IPS-15b (cell line): ENCODE results near the gene CD300LG.

Experiments
- H3K27me3 ChIP-seq: one replicate; pipeline ENCODE4 v1.6.1; 2013; ENCODE audit warnings: low read length; ENCODE audit not compliant: control insufficient read depth, insufficient read depth
- H3K36me3 ChIP-seq: one replicate; pipeline ENCODE4 v1.6.1; 2013; ENCODE audit warnings: low read length; ENCODE audit not compliant: control insufficient read depth, insufficient read depth
- H3K4me1 ChIP-seq: one replicate; pipeline ENCODE4 v1.6.1; 2013; ENCODE audit warnings: mild to moderate bottlenecking, low read length; ENCODE audit not compliant: control insufficient read depth, insufficient read depth
- H3K4me3 ChIP-seq: one replicate; pipeline ENCODE4 v1.5.1; 2013; ENCODE audit warnings: low read depth, low read length
- H3K9ac ChIP-seq: one replicate; pipeline ENCODE4 v1.6.1; 2013; ENCODE audit warnings: low read depth, mild to moderate bottlenecking, low read length
- H3K9me3 ChIP-seq: one replicate; pipeline ENCODE4 v1.6.1; 2013; ENCODE audit warnings: mild to moderate bottlenecking, low read length; ENCODE audit not compliant: control insufficient read depth, insufficient read depth

The CD300LG gene

GRCh38 chr17:43905985-43906852 is 59.2 kb downstream of the CD300LG start:
- Histone ChIP-seq H3K4me3 (peak overlapping the region; percentile 85), H3K27me3 (peaks cover 56% of the 10 kb centered on the region), H3K4me1 (peaks cover 18% of the 10 kb centered on the region), H3K36me3 (no peaks in the 10 kb centered on the region), H3K9me3 (no peaks in the 10 kb centered on the region), H3K9ac (no peak overlapping the region)

GRCh38 chr17:43906951-43907424 is 60.0 kb downstream of the CD300LG start:
- Histone ChIP-seq H3K4me3 (peak overlapping the region; percentile 85), H3K9ac (no peak overlapping the region), H3K27me3 (peaks cover 48% of the 10 kb centered on the region), H3K36me3 (no peaks in the 10 kb centered on the region), H3K9me3 (no peaks in the 10 kb centered on the region), H3K4me1 (peaks cover 13% of the 10 kb centered on the region)

DNA sequence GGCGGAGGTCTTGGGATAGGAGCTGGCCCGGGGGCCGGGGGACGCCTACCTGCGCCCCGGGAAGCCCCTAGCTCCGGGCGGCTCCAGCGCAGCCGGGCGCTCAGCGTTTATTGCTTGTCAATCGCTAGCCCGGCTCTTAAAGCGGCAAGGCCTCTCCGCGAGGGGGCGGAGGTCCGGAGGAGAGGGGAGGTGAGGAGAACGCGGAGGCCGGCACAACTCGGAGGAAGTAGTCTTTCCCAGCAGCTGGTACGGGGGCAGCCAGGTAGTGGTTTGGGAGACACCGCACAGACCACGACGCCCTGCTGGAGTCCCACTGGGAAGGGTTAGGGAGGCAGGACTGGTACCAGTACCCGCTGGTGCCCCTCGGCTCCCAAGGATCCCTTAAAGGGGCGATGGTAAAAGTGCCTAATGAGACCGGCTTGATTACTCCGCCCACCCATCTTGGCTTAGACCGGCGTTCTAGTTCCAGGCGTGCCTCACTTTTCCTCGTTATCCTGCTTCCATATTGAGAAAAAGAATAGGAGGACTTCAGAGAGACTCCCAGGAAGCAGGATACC is 60.5 kb downstream of the CD300LG start, which contains the start of gene MPP2:
TSS of gene MPP2 (minus strand) at position 112 of the 557 bp plus-strand sequence. CDS start 3,076 bp downstream, outside the sequence.
- Histone ChIP-seq H3K36me3 (no peaks in the 10 kb centered on the region), H3K27me3 (peaks cover 50% of the 10 kb centered on the region), H3K9me3 (no peaks in the 10 kb centered on the region), H3K9ac (peak within 1 kb of the TSS; percentile 79), H3K4me1 (peaks cover 13% of the 10 kb centered on the region), H3K4me3 (peak within 1 kb of the TSS; percentile 85)

- no peaks in the 10 kb centered on the region for H3K36me3 ChIP-seq
- peak overlapping the region; percentile 85 for H3K4me3 ChIP-seq
- H3K27me3 ChIP-seq = peaks cover 52% of the 10 kb centered on the region
- H3K9me3 ChIP-seq = no peaks in the 10 kb centered on the region
- peaks cover 13% of the 10 kb centered on the region for H3K4me1 ChIP-seq
- H3K9ac ChIP-seq = peak overlapping the region; percentile 79
Observed at GRCh38 chr17:43907998-43908721, 61.2 kb downstream of the CD300LG start.

DNA sequence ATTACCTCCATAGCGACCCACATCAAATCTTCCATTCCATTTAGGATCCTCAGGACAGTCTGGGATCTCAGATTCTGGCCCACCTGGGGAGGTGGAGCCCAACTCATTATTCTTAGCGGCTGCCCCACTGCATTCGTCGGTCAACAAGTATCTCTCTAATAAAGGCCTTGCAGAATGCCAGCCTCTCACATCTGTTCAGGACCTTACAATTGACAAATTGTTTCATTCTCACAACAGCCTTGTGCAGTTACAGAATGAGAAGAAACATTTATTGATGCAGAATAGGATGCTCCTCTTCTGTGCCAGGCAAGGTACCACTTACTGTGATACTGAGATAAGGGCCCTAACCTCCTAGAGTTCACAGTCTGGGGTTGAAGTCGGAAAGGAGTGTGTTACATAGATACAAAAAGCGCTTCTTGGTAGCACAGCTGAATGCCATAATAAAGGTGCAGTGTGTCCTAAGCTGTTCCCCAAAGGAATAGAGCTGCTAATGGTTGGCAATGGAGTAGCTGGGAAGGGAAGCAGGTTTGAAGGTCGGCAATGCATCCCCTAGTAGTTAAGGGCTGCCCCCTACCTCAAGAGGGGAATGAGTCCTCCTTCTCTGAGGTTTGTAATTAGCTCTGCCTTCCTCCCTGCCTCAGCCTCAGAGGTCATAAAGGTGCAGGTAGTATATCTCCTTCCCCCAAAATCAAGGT is 62.7 kb downstream of the CD300LG start:
- Histone ChIP-seq H3K27me3 (peaks cover 40% of the 10 kb centered on the region), H3K4me1 (peaks cover 10% of the 10 kb centered on the region), H3K4me3 (no peak overlapping the region), H3K36me3 (no peaks in the 10 kb centered on the region), H3K9ac (no peak overlapping the region), H3K9me3 (no peaks in the 10 kb centered on the region)

DNA sequence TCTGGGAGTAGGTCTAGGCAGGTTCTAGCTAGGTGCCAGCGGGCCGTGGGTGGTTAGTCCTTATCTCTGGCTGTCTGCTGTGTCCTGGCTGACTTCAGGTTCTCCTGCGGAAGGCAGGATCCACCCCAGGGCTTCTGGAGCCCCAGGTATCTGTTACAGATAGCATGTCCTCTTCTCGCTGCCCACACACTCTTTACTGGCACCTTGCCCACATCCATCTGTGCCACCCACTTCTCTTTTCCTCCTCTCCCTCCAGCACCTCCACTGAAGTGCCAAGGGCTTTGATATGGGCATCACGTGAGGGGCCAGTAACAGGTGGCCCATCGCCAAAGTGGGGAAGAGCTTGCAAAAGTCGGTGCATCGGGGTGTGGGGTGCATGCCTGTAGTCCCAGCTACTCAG is 64.9 kb downstream of the CD300LG start:
- Histone ChIP-seq H3K4me3 (no peak overlapping the region), H3K9me3 (no peaks in the 10 kb centered on the region), H3K36me3 (no peaks in the 10 kb centered on the region), H3K4me1 (peaks cover 9% of the 10 kb centered on the region), H3K27me3 (peaks cover 34% of the 10 kb centered on the region), H3K9ac (no peak overlapping the region)

DNA sequence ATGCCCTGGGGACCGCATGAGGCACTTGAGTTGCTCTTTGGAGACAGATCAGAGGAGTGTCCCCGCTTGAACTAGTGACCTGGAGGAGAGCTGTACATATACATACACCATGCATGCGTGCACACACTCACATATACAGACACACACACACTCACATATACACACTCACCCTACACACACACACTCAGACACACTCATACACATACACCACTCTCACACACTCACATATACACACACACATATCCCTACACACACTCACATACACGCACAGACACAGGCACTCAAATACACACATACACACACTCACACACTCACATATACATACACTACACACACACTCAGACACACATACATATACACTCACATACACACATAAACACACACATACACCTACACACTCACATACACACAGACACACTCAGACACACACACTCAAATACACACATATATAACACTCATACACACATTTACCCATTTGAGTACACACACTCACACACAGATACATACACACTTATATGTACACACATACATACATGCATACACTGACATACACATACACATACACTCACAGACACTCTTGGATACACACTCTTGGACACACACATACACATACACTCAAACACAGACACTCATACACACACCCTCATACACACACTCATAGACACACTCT is 65.8 kb downstream of the CD300LG start:
- no peaks in the 10 kb centered on the region for H3K36me3 ChIP-seq
- H3K4me3 ChIP-seq = no peak overlapping the region
- H3K9ac ChIP-seq = no peak overlapping the region
- H3K4me1 ChIP-seq = peaks cover 12% of the 10 kb centered on the region
- H3K9me3 ChIP-seq = no peaks in the 10 kb centered on the region
- peaks cover 35% of the 10 kb centered on the region for H3K27me3 ChIP-seq
